Tibial nerve (tissue), 4 donors: ENCODE data around the gene TMEM238. TPM values are rescaled to one million over a fixed set of nuclear protein-coding genes. Genes with fewer than 3 reads are reported as not detected.

Experiments
- DNase-seq, 2 donors: peaks; one replicate each; pipeline ENCODE4 v3.0.0-alpha.2; 2019; ENCODE audit warnings: low spot score in 2 of 2
- H3K27ac ChIP-seq, 4 donors: fragments of 200-600 bp; sonication (generic) in 3 of 4; one replicate each; pipeline ENCODE4 v1.5.1; 2017 to 2019; ENCODE audit warnings: mild to moderate bottlenecking in 1 of 4
- H3K27me3 ChIP-seq, 2 donors: fragments of 200-600 bp; sonication (generic) in 1 of 2; one replicate each; pipeline versions ENCODE4 v1.5.1 to v1.6.0; 2017 to 2019
- H3K36me3 ChIP-seq, 3 donors: fragments of 200-600 bp; sonication (generic); one replicate each; pipeline ENCODE4 v1.5.1; 2018 to 2019
- H3K4me1 ChIP-seq, 4 donors: fragments of 200-600 bp; sonication (generic) in 3 of 4; one replicate each; pipeline ENCODE4 v1.5.1; 2017 to 2019
- H3K4me3 ChIP-seq, 4 donors: fragments of 200-600 bp; sonication (generic) in 3 of 4; one replicate each; pipeline ENCODE4 v1.5.1; 2017 to 2019; ENCODE audit warnings: mild to moderate bottlenecking in 1 of 4, moderate library complexity in 1 of 4
- H3K9me3 ChIP-seq, 4 donors: fragments of 200-600 bp; sonication (generic) in 3 of 4; one replicate each; pipeline ENCODE4 v1.5.1; 2017 to 2019
- EP300 ChIP-seq, 2 donors: sonication (generic); formaldehyde crosslinking; IDR thresholded peaks; one replicate each; pipeline ENCODE4 v1.6.1; 2017; ENCODE audit warnings: antibody characterized with exemption in 2 of 2, mild to moderate bottlenecking in 1 of 2
- POLR2A ChIP-seq, 2 donors: fragments of 450-650 bp; IDR thresholded peaks; one replicate each; pipeline ENCODE4 v1.6.1; 2017; ENCODE audit warnings: antibody characterized with exemption in 2 of 2, mild to moderate bottlenecking in 2 of 2, moderate library complexity in 2 of 2
- WGBS, 2 donors: methylation state at CpG; one replicate each; pipeline ENCODE4 v1.1.5; 2018; 5-methylcytosine and 5-hydroxymethylcytosine counted together
- total RNA-seq, 4 donors: library from RNA; depleted of rRNA; stranded (reverse); fragments of >200 nt; gene quantifications; one replicate each; pipeline ENCODE4 v1.1.0, GENCODE V29; 2016
- TF ChIP-seq, protein P1 (sequence below), 5 experiments: fragments of 200-600 bp in 3 of 5; fragments of 450-650 bp in 2 of 5; sonication (generic) in 3 of 5; IDR thresholded peaks; one replicate each; pipeline ENCODE4 v1.5.1; 2016 to 2019; ENCODE audit warnings: antibody characterized with exemption in 5 of 5, mild to moderate bottlenecking in 3 of 5, moderate library complexity in 2 of 5

TMEM238 gene
- total RNA-seq, 4 donors from 2014 or later = 0.63 to 7.5 (median 2.6) TPM

DNA sequence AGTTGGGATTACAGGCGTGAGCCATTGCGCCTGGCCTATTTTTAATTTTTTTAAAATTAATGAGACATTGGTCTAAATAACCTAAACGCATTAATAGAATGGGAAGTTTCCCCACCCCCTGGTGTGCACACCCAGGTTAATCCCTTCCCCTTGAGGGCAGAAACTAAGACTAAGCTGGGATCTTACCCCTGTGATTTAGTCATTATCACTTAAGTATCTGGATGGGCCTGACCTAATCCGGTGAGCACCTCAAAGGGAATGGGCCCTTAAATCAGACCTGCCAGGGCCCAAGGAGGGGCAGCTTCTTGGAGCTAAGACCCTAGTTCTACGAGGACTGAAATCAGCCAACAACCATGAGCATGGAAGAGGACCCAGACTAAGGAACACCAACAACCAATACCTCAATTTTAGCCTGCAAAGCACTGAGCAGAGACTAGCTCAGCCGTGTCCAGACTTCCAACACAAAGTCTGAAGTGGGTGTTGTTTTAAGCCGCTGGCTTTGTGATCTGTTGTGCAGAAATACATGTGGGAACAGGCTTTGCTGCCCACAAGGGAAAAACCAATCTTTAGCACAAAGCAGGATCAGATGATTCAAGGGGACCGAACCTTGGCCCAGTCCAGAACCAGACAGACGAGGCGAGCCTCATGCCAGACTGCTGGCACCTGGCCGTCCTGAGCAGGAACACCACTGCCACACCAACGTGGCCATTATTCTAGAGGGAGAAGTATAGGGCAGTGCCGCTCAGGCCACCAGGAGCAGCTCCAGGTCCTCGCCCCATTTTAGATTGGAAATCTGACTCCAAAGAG lies 16.4 kb upstream of the TMEM238 start:
- H3K27ac ChIP-seq = no peak overlapping the region
- peaks cover 0 to 13% (median 4%) of the 10 kb centered on the region in 4 donors for H3K4me1 ChIP-seq
- no peak overlapping the region for H3K4me3 ChIP-seq
- DNase-seq = no peak
- WGBS, 2 donors = 79 to 81% methylated on average over 14 of the region's 14 CpGs
- peaks cover 0 to 50% (median 7%) of the 10 kb centered on the region in 3 donors for H3K36me3 ChIP-seq
- H3K27me3 ChIP-seq = no peaks in the 10 kb centered on the region
- TF ChIP-seq, protein P1, sequence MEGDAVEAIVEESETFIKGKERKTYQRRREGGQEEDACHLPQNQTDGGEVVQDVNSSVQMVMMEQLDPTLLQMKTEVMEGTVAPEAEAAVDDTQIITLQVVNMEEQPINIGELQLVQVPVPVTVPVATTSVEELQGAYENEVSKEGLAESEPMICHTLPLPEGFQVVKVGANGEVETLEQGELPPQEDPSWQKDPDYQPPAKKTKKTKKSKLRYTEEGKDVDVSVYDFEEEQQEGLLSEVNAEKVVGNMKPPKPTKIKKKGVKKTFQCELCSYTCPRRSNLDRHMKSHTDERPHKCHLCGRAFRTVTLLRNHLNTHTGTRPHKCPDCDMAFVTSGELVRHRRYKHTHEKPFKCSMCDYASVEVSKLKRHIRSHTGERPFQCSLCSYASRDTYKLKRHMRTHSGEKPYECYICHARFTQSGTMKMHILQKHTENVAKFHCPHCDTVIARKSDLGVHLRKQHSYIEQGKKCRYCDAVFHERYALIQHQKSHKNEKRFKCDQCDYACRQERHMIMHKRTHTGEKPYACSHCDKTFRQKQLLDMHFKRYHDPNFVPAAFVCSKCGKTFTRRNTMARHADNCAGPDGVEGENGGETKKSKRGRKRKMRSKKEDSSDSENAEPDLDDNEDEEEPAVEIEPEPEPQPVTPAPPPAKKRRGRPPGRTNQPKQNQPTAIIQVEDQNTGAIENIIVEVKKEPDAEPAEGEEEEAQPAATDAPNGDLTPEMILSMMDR (IDR thresholded peaks at IDR 0.05) = no peak
- TF ChIP-seq EP300 (IDR thresholded peaks at IDR 0.05) = no peak
- TF ChIP-seq POLR2A (IDR thresholded peaks at IDR 0.05) = no peak
- H3K9me3 ChIP-seq = no peaks in the 10 kb centered on the region

DNA sequence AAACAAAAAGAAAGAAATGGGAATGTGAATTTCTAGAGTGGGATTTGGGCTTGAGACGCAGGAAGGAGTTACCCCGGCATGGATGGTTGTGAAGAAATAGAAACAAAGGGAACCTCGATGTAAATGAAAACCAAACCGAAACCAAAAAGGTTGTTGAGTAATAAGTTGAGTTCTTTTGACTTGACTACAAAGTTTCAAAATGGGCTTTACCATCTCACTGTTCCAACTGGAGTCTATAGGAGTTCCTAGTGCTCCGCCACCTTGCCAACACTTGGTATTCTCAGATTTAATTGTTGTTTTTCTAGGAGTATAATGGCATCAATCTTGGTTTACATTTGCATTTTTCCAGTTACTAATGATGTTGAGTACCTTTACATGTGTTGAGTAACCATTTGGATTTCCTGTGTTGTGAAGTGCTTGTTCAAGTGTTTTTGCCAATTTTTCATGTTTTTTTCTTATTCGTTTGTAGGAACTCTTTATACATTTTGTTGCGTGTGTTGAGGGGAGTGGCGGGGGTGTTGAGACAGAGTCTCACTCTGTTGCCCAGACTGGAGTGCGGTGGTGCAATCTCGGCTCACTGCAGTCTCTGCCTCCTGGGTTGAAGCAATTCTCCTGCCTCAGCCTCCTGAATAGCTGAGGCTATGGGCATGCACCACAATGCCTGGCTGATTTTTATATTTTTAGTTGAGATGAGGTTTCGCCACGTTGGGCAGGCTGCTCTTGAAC lies 14.3 kb upstream of the TMEM238 start:
- TF ChIP-seq, protein P1 (IDR thresholded peaks at IDR 0.05) = no peak
- no peak for TF ChIP-seq POLR2A (IDR thresholded peaks at IDR 0.05)
- Histone ChIP-seq H3K4me1 (peaks cover 0 to 10% (median 4%) of the 10 kb centered on the region in 4 donors), H3K27me3 (no peaks in the 10 kb centered on the region), H3K36me3 (peaks cover 0 to 31% (median 7%) of the 10 kb centered on the region in 3 donors), H3K9me3 (no peaks in the 10 kb centered on the region), H3K27ac (no peak overlapping the region), H3K4me3 (no peak overlapping the region)
- no peak for DNase-seq
- 84 to 85% methylated on average over 12 of the region's 12 CpGs for whole genome bisulfite sequencing, 2 donors

DNA sequence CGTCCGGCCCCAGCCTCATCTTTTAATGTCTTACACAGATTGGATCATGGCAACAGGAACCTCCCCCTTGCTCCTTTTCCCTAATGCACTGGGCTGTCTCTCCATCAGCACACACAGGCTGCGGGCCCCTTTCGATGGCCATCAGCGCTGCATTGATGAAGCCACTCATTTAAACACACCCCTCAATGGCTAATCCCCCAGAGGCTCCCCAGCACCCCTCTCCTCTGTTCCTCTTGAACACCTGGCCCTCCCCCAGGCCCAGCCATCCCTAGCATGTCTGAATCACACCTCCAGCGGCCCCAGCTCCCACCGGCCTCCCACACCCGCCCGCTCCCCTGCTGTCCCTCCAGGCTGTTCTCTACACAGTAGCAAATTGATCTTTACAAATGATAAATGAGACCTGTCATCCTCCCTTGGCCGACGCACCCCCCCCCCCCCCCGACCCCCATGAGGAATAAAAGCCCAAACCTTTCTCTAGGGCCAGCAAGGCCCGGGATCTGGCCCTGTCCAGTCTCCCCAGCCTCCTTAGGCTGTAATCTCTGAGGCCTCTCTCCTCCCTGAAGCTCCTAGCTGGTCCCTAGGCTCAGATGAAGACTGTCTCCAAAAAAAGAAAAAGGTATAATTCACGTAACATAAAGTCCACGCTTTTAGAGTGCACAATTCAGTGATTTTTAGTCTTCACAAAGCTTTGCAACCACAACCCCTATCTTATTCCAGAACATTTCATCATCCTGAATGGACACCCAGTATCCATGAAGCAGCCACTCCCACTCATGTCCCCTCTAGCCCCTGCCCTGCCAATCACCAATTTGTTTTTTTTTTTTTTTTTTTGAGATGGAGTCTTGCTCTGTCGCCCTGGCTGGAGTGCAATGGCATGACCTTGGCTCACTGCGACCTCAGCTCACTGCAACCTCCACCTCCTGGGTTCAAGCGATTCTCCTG lies 9.0 kb upstream of the TMEM238 start:
- no peak overlapping the region for H3K4me3 ChIP-seq
- no peak for DNase-seq
- H3K36me3 ChIP-seq = peaks cover 0 to 49% (median 4%) of the 10 kb centered on the region in 3 donors
- H3K27me3 ChIP-seq = no peaks in the 10 kb centered on the region
- 63 to 64% methylated on average over 18 of the region's 18 CpGs for WGBS, 2 donors
- peaks cover 0 to 37% (median 9%) of the 10 kb centered on the region in 4 donors for H3K4me1 ChIP-seq
- H3K27ac ChIP-seq = no peak overlapping the region
- no peaks in the 10 kb centered on the region for H3K9me3 ChIP-seq
- TF ChIP-seq, protein P1 (IDR thresholded peaks at IDR 0.05) = no peak

DNA sequence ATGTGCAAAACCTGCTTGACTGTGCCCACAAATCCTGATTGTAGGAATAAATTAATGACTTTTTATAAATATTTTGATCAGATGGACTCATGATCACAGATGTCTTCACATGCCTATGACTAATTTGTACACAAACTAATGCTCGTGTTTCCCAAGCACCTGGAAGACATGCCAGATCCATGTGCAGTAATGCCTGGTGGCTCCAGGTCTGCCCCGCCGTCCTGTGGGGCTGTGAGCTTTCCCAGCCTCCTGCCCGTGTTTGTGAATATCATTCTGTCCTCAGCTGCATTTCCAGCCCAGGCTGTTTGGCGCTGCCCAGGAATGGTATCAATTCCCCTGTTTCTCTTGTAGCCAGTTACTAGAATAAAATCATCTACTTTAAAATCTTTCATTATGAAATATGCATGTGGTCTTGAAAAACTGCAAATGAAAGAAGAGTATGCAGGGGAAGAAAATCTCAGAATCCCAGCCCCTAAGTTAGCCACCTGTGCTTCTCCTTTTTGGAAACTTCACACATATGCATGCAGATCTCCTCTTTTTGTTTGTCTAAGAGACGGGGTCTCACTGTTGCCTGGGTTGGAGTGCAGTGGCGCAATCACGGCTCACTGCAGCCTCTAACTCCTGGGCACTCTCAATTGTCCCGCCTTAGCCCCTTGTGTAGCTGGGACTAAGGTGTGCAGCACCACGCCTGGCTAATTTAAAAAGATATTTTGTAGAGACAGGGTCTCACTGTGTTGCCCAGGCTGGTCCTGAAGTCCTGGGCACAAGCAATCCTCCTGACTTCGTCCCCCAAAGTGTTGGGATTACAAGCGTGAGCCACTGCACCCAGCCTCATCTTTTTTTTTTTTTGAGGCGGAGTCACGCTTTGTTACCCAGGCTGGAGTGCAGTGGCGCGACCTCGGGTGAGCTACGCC lies 7.9 kb upstream of the TMEM238 start:
- no peaks in the 10 kb centered on the region for H3K9me3 ChIP-seq
- TF ChIP-seq POLR2A (IDR thresholded peaks at IDR 0.05) (no peak), EP300 (IDR thresholded peaks at IDR 0.05) (no peak)
- TF ChIP-seq, protein P1 (IDR thresholded peaks at IDR 0.05) = no peak
- no peak overlapping the region for H3K4me3 ChIP-seq
- peaks cover 0 to 49% (median 21%) of the 10 kb centered on the region in 4 donors for H3K4me1 ChIP-seq
- no peak for DNase-seq
- WGBS, 2 donors = 67 to 79% methylated on average over 18 of the region's 18 CpGs
- peaks cover 0 to 60% (median 12%) of the 10 kb centered on the region in 3 donors for H3K36me3 ChIP-seq
- no peaks in the 10 kb centered on the region for H3K27me3 ChIP-seq
- peak overlapping the region in 2 of 4 donors; percentile 13 to 28 for H3K27ac ChIP-seq
